Lung (tissue), 12 donors: ENCODE measurements around the gene SERPINB12. TPM values are rescaled to one million over a fixed set of nuclear protein-coding genes. Genes with fewer than 3 reads are reported as not detected.

ENCODE experiments used
- ATAC-seq: fragments of 200-7000 bp; cut with Tn5 transposase; one replicate; pipeline ENCODE4 v1.9.1; 2020; ENCODE audit warnings: moderate number of reproducible peaks; ENCODE audit not compliant: insufficient read depth, low FRiP score
- DNase-seq, 3 donors: peaks; one replicate each; pipeline ENCODE4 v3.0.0-alpha.2; 2013 to 2017
- H3K27ac ChIP-seq, 2 donors: one replicate each; pipeline ENCODE4 v1.5.1; 2013; ENCODE audit warnings: mild to moderate bottlenecking in 2 of 2, moderate library complexity in 2 of 2, control low read depth in 1 of 2, inconsistent platforms in 1 of 2, low read depth in 1 of 2, low read length in 1 of 2
- H3K27me3 ChIP-seq, 3 donors: one replicate each; pipeline ENCODE4 v1.5.1; 2013; ENCODE audit warnings: low read length in 2 of 3; ENCODE audit not compliant: control insufficient read depth in 3 of 3, insufficient read depth in 3 of 3
- H3K36me3 ChIP-seq, 4 donors: one replicate each; pipeline ENCODE4 v1.5.1; 2013; ENCODE audit warnings: low read length in 4 of 4, mild to moderate bottlenecking in 1 of 4, moderate library complexity in 1 of 4; ENCODE audit not compliant: control insufficient read depth in 4 of 4, insufficient read depth in 4 of 4
- H3K4me1 ChIP-seq, 5 donors: one replicate each; pipeline ENCODE4 v1.5.1; 2013; ENCODE audit warnings: low read length in 5 of 5, mild to moderate bottlenecking in 2 of 5, moderate library complexity in 1 of 5; ENCODE audit not compliant: control insufficient read depth in 5 of 5, insufficient read depth in 5 of 5
- H3K4me3 ChIP-seq: one replicate; pipeline ENCODE4 v1.5.1; 2013; ENCODE audit warnings: mild to moderate bottlenecking, control low read depth, moderate library complexity
- H3K9ac ChIP-seq, 2 donors: one replicate each; pipeline ENCODE4 v1.5.1; 2013; ENCODE audit warnings: low read length in 2 of 2, control low read depth in 1 of 2; ENCODE audit not compliant: insufficient read depth in 1 of 2
- H3K9me3 ChIP-seq, 4 donors: one replicate each; pipeline ENCODE4 v1.5.1; 2013; ENCODE audit warnings: low read length in 3 of 4, mild to moderate bottlenecking in 1 of 4, moderate library complexity in 1 of 4; ENCODE audit not compliant: control insufficient read depth in 4 of 4, insufficient read depth in 3 of 4
- CTCF ChIP-seq: IDR thresholded peaks from 2 replicates; pipeline ENCODE4 v1.5.1; 2012; ENCODE audit warnings: mild to moderate bottlenecking; ENCODE audit errors: control extremely low read depth, extremely low read depth
- WGBS, 2 donors: extraction: QIAGEN DNeasy Blood & Tissue Kit; methylation state at CpG; one replicate each; pipeline ENCODE4 v1.1.7; 2013; 5-methylcytosine and 5-hydroxymethylcytosine counted together
- polyA plus RNA-seq, 2 donors: library from polyadenylated mRNA; stranded (reverse); fragments of 200-250 nt; gene quantifications; one replicate each; pipeline ENCODE4 v1.2.1, GENCODE V29; 2013
- total RNA-seq, 2 donors: library from RNA; depleted of rRNA in 1 of 2; stranded (reverse); fragments of >200 nt in 1 of 2; gene quantifications; one replicate each; pipeline ENCODE4 v1.2.1, GENCODE V29; 2014 to 2021
- donor health status: control.
- donor health status: control.
- donor health status: Bipolar disorder and iron deficiency.
- donor health status: healthy.
- donor health status: DM: yes; HTN: yes; CAD: no.

Gene SERPINB12
- total and polyA plus RNA-seq, 4 donors: not detected

DNA sequence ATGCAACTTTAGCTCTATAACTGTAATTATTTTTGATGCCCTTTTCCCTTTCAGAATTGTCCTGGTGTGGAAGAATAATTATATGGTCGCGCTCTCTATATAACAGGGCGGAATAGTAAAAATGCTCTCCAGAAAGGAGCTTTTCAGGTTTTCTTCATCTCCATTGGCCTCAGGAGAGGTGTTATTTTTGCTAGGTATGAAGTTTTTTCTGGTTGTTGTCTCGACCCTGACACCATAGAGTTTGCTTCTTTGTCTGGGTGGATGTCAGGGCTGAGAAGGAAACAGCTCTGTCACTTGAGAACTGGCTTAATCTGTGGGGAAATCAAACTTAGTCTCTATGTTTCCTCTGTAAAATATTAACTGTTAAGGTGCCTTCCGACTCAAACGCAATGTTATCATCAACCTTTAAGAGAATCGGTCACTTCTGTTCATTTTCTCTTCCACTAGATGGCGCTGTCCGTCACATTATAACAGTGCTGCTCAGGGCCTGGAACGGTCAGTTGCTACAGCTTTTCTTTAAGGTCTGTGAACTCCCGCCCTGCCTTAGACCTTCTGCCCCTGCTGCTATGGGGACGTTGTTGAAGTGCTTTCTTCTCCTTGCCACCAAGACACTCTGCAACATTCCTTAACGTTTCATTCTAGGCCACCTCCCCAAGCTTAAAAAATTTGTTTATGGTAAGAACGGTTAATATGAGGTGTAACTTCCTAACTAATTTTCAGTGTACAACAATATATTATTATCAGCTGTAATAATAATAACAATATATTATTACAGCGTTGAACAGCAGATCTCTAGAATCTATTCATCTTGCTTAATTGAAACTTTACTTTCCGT lies 23.8 kb upstream of the SERPINB12 start:
- peak; percentile 69 for TF ChIP-seq CTCF
- 30 to 33% methylated on average over 16 of the region's 16 CpGs for WGBS, 2 donors
- H3K36me3 ChIP-seq: no peaks in the 10 kb centered on the region
- no peak overlapping the region for H3K9ac ChIP-seq
- no peaks in the 10 kb centered on the region for H3K4me1 ChIP-seq
- no peak overlapping the region for H3K4me3 ChIP-seq
- DNase-seq (peak; percentile 63 to 84 (median 82)), ATAC-seq (peak; percentile 81)
- H3K27me3 ChIP-seq: peaks cover 0 to 14% (median 3%) of the 10 kb centered on the region in 3 donors
- no peaks in the 10 kb centered on the region for H3K9me3 ChIP-seq
- no peak overlapping the region for H3K27ac ChIP-seq

- DNase-seq (no peak), ATAC-seq (no peak)
- H3K4me3 ChIP-seq: no peak overlapping the region
- no peak for TF ChIP-seq CTCF
- no peaks in the 10 kb centered on the region for H3K4me1 ChIP-seq
- peaks cover 0 to 3% (median 1%) of the 10 kb centered on the region in 3 donors for H3K27me3 ChIP-seq
- 78 to 96% methylated on average over 3 of the region's 3 CpGs for WGBS, 2 donors
- H3K27ac ChIP-seq: no peak overlapping the region
- H3K9ac ChIP-seq: no peak overlapping the region
- no peaks in the 10 kb centered on the region for H3K9me3 ChIP-seq
- no peaks in the 10 kb centered on the region for H3K36me3 ChIP-seq
These were observed 22.0 kb upstream of the SERPINB12 start for GRCh38 chr18:63520053-63520685.

- no peak for TF ChIP-seq CTCF
- Histone ChIP-seq H3K9ac (no peak overlapping the region), H3K9me3 (no peaks in the 10 kb centered on the region), H3K4me3 (no peak overlapping the region), H3K4me1 (no peaks in the 10 kb centered on the region), H3K36me3 (no peaks in the 10 kb centered on the region), H3K27me3 (peaks cover 0 to 3% (median 0%) of the 10 kb centered on the region in 3 donors), H3K27ac (no peak overlapping the region)
- DNase-seq (no peak), ATAC-seq (no peak)
- WGBS, 2 donors: 68 to 69% methylated on average over 4 of the region's 4 CpGs
These were observed 18.5 kb upstream of the SERPINB12 start for GRCh38 chr18:63523660-63524059.
